KMS-11 (cell line): ENCODE results near the gene LRRC7.

Experiments used
- H2AFZ ChIP-seq: fragments of 200-600 bp; sonication (generic); 2 replicates; pipeline ENCODE4 v1.6.1; 2016; ENCODE audit warnings: antibody characterized with exemption, mixed run types, low read depth
- H3K27ac ChIP-seq: fragments of 200-600 bp; sonication (generic); 2 replicates; pipeline ENCODE4 v1.6.1; 2016; ENCODE audit warnings: mild to moderate bottlenecking, mixed run types
- H3K27me3 ChIP-seq: fragments of 200-600 bp; sonication (generic); 2 replicates; pipeline ENCODE4 v1.6.1; 2017; ENCODE audit warnings: mild to moderate bottlenecking, low read depth, mixed run types, moderate library complexity; ENCODE audit not compliant: insufficient read depth
- H3K36me3 ChIP-seq: fragments of 200-600 bp; sonication (generic); 2 replicates; pipeline ENCODE4 v1.6.1; 2017; ENCODE audit warnings: mild to moderate bottlenecking, mixed run types; ENCODE audit not compliant: insufficient read depth
- H3K4me1 ChIP-seq: fragments of 200-600 bp; sonication (generic); 2 replicates; pipeline ENCODE4 v1.6.1; 2016; ENCODE audit warnings: mild to moderate bottlenecking, low read depth, mixed run types; ENCODE audit not compliant: poor library complexity, severe bottlenecking
- H3K4me2 ChIP-seq: fragments of 200-600 bp; sonication (generic); 2 replicates; pipeline ENCODE4 v1.7.0; 2016; ENCODE audit warnings: mild to moderate bottlenecking, mixed run types
- H3K4me3 ChIP-seq: fragments of 200-600 bp; sonication (generic); IDR thresholded peaks from 2 replicates; pipeline ENCODE4 v1.6.1; 2017; ENCODE audit warnings: low read depth, low read length, mixed read lengths; ENCODE audit not compliant: insufficient read depth
- H3K79me2 ChIP-seq: fragments of 200-600 bp; sonication (generic); 2 replicates; pipeline ENCODE4 v1.6.1; 2016; ENCODE audit warnings: low read depth, mixed run types; ENCODE audit not compliant: insufficient read depth
- H3K9ac ChIP-seq: fragments of 200-600 bp; sonication (generic); 2 replicates; pipeline ENCODE4 v1.6.1; 2016; ENCODE audit warnings: mild to moderate bottlenecking, mixed run types
- H4K20me1 ChIP-seq: fragments of 200-600 bp; sonication (generic); 2 replicates; pipeline ENCODE4 v1.6.1; 2016; ENCODE audit warnings: mild to moderate bottlenecking, mixed run types; ENCODE audit not compliant: insufficient read depth
- TF ChIP-seq, protein P1 (sequence below): fragments of 200-600 bp; sonication (generic); conservative IDR thresholded peaks from 2 replicates; pipeline ENCODE4 v1.6.1; 2017; ENCODE audit warnings: low read depth, mild to moderate bottlenecking, antibody characterized with exemption, low read length, moderate library complexity, mixed read lengths

The LRRC7 gene

DNA sequence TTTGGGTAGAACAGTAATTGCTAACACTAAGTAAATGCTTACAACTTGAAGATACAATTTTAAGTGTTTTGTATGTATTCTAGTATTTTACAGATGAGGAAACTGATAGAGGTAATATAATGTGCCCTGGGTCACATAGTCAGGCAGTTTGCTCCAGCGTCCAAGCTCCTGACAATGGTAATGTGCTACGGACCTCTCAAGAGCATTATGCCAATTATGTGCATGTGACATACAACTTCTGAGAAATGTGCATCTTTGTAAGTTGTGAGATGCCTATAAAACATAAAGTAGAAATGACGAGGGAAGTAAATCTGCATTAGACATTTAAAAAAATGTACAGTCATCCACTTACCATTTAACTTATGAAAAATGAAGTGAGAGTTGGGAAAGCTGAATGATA is 186.8 kb downstream of the LRRC7 start:
- Histone ChIP-seq H3K4me3 (no peak overlapping the region), H2AFZ (no peak overlapping the region), H3K27me3 (no peaks in the 10 kb centered on the region), H4K20me1 (no peaks in the 10 kb centered on the region), H3K4me2 (no peak overlapping the region), H3K9ac (no peak overlapping the region), H3K36me3 (no peaks in the 10 kb centered on the region), H3K79me2 (no peaks in the 10 kb centered on the region), H3K4me1 (no peaks in the 10 kb centered on the region), H3K27ac (no peak overlapping the region)
- TF ChIP-seq, protein P1, sequence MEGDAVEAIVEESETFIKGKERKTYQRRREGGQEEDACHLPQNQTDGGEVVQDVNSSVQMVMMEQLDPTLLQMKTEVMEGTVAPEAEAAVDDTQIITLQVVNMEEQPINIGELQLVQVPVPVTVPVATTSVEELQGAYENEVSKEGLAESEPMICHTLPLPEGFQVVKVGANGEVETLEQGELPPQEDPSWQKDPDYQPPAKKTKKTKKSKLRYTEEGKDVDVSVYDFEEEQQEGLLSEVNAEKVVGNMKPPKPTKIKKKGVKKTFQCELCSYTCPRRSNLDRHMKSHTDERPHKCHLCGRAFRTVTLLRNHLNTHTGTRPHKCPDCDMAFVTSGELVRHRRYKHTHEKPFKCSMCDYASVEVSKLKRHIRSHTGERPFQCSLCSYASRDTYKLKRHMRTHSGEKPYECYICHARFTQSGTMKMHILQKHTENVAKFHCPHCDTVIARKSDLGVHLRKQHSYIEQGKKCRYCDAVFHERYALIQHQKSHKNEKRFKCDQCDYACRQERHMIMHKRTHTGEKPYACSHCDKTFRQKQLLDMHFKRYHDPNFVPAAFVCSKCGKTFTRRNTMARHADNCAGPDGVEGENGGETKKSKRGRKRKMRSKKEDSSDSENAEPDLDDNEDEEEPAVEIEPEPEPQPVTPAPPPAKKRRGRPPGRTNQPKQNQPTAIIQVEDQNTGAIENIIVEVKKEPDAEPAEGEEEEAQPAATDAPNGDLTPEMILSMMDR = no peak

DNA sequence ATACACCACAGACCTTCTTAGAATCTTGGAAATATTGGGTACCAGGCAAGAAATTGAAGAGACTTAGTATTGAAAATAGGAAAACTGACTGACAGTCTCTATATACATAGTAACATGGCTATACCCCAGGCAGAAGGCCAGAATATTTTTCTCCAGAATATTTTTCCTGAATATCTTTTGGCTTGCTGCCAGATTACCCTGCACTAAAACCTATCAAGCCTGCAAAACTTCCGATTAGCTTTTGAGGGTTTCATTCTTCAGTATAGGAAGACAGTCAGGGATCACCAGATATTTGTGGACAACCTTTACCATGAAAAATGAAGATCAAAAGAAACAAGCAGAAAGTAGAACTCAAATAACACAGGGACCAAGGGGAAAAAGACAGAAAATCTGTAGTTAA is 187.9 kb downstream of the LRRC7 start:
- no peak overlapping the region for H3K9ac ChIP-seq
- H3K4me3 ChIP-seq = no peak overlapping the region
- no peaks in the 10 kb centered on the region for H3K27me3 ChIP-seq
- no peaks in the 10 kb centered on the region for H3K79me2 ChIP-seq
- no peaks in the 10 kb centered on the region for H3K36me3 ChIP-seq
- TF ChIP-seq, protein P1 = no peak
- H3K4me2 ChIP-seq = no peak overlapping the region
- no peak overlapping the region for H2AFZ ChIP-seq
- no peak overlapping the region for H3K27ac ChIP-seq
- no peaks in the 10 kb centered on the region for H4K20me1 ChIP-seq
- H3K4me1 ChIP-seq = no peaks in the 10 kb centered on the region

DNA sequence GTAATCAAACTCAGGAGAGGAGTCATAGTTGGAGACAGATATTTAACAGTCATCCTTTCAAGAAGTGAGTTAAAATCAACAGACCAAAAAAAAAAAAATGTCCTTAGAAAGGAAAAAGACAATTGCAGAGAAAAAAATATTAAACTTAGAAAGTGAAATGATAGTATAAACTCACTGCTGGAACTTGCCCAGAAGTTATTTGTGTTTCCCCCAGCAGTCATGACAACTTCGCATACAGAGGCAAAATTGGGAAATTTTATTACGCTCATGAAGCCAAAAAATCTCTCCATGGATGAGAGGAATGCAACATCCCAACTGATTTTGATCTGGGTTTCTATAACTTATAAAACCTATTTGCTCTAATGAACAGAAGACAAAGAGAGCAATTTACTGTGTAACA is 198.2 kb downstream of the LRRC7 start:
- Histone ChIP-seq H3K79me2 (no peaks in the 10 kb centered on the region), H3K27ac (no peak overlapping the region), H3K27me3 (no peaks in the 10 kb centered on the region), H3K4me1 (no peaks in the 10 kb centered on the region), H3K4me3 (no peak overlapping the region), H3K9ac (no peak overlapping the region), H3K4me2 (no peak overlapping the region), H3K36me3 (no peaks in the 10 kb centered on the region), H4K20me1 (no peaks in the 10 kb centered on the region), H2AFZ (no peak overlapping the region)
- TF ChIP-seq, protein P1 = no peak

DNA sequence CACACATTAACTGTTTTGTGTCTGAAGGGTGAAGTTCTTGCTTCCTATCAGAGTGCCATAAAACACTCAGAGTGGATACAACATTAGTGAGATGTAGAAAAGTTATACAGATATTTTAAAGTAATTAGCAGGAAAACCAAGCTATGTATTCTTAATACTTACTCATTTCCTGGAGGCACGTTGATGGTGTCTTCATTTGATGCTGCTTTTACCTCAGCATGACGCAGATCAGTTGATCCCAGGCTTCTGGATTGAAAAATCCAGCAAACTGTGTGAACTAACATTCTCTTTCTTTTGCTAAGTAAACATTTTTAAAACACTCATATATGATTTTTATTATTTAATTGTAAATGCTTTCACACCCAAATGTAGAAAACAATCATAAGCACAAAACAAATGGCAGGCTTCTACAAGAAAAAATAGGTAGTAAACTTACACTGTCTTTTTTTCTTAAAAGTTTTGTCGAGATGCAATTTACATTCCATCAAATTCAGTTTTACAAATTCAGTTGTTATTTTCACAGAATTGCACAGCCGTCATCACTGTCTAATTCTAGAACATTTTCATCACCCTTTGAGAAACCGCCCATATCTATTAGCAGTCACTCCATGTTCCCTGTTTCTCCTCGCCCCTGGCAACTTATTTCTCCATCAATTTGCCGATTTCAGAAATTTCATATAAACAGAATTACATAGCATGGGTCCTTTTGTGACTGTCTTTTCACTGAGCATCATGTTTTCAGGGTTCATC is 198.9 kb downstream of the LRRC7 start:
- H3K27me3 ChIP-seq = no peaks in the 10 kb centered on the region
- no peak overlapping the region for H3K4me2 ChIP-seq
- no peak overlapping the region for H3K27ac ChIP-seq
- no peaks in the 10 kb centered on the region for H3K79me2 ChIP-seq
- TF ChIP-seq, protein P1 = no peak
- no peaks in the 10 kb centered on the region for H3K36me3 ChIP-seq
- H3K4me1 ChIP-seq = no peaks in the 10 kb centered on the region
- H3K4me3 ChIP-seq = no peak overlapping the region
- no peak overlapping the region for H3K9ac ChIP-seq
- no peak overlapping the region for H2AFZ ChIP-seq
- no peaks in the 10 kb centered on the region for H4K20me1 ChIP-seq
